ENCODE results near the gene CCDC174.
"Not testable (repeated sequence)": the region's sequence is repeated elsewhere in the genome, so short reads cannot be mapped to it uniquely, and the experiment has no call there.

CCDC174 gene

DNA sequence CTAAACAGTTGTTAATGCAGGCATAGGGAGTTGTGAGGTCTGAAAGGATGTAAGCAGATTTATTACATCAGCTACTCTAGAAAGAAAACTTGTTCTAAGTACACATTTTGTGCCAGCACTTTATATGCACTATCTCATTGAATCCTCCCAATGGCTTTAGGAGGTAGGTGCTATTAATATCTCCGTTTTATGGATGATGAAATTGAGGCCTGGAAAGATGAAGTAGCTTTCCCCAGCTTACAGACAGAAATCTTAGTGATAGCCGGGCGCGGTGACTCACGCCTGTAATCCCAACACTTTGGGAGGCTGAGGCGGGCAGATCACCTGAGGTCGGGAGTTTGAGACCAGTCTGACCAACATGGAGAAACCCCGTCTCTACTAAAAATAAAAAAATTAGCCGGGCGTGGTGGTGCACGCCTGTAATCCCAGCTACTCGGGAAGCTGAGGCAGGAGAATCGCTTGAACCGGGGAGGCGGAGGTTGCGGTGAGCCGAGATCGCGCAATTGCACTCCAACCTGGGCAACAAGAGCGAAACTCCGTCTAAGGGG, 872 bp downstream of the CCDC174 start:
- not testable (repeated sequence) for DNase-seq, ATAC-seq

DNA sequence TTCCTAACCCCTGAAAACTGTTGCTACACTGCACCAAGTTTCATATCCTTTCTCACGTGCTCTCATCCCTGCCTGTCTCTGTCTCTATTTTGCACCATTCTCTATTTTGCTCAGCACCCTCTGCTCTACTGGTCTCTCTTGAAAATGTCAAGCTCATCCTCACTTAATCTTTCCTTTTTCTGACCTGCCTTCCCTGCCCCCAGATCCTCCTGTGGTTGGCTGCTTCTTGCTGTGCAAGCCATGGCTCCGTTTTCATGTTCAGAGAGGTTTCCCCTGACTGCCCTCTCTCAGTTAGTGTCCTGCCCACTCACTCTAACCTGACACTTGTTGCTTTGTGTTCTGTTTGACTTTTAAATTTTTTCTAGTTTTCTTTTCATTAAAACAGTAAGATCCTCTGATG, 6.0 kb downstream of the CCDC174 start:
- ATAC-seq = peak; percentile 20
- DNase-seq = no peak

DNA sequence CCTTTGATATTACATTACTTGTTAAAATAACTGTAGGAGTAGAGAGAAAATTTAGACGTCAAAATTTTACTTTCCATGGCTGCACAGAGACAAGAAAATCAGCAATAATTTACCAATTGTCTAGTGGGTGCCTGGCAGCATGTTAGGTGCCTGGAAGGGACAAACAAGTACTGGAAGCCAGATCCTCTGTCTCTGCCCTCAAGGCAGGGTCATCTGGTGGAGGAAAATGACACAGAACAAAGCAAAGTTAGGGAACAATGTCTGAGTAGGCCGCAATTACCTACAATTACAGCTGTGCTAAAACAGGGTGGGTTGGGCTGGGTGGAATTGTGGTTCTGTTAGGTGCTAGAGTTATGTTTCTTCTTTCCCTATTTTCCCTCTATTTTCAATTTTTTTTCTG, 7.4 kb downstream of the CCDC174 start:
- ATAC-seq (no peak), DNase-seq (no peak)

DNA sequence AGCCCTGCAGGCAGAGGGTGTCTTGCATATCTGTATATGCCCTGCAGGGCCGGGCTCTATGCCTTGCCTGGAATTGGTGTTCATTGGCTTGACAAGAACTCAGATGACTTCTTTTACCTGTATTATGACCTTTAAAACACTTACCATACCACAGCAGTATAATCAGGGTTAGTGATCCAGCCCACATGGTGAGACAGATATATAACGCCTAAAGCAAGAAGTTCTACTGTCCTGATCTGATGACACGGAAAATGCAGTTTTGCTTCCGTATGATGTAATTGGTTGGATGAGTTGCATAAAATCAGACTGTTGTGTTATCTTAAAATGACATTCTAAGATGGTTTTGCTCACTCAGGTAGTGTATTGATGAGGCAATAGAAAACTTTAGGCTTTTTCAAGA, 9.4 kb downstream of the CCDC174 start:
- ATAC-seq = no peak
- no peak for DNase-seq

DNA sequence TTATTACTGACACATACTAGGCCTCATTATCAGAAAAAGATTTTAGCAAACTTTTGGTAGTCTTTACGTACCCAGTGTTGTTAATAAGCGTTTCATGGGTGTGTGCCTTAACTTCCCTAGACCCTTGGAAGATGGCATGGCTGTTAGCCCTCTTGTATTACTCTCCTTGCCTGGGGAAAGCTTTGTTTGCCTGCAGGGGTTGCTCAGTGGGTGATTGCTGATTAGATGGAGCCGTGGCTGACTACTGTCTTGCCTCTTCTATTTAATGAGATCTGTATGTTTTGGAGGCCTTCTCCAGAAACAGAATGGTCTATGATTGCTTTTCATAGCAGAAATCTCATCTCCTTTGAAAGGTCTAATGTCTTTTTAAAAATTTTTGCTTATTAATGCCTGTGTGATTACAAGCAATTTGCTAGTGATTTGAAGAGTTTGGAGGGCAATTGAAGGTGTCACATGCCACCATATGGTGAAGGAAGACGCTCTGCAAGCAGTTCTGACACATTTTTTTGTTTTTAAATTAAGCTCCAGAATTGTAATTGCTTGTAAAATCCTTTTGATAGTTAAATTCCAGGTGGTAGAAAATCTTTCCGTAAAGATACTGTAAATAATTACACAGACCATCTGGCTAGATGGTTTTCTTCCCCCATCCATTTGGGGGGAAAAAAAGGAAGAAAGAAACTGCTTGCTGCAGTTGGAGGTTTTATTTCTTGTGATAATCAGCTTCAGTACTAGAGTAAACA, 12.0 kb downstream of the CCDC174 start:
- no peak for ATAC-seq
- no peak for DNase-seq

DNA sequence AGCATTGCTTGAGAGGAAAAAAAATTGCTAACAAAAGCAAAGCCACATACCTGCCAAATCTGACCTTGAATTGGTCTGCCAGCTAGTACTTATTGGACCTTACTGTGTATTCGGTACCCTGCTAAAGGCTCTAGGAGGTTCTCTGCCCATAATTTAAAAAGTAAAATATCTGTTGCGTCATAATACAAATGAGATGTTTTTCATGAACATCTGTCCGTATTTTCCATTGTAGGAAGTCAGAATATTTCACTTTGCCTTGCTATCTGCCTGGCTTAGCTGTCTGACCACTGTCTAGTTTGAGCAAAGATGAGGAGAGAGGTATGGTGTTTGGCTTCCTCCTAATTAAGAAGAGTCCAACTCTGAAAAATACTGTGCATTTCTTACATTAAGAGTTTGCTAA, 12.6 kb downstream of the CCDC174 start:
- no peak for DNase-seq
- ATAC-seq = no peak

DNA sequence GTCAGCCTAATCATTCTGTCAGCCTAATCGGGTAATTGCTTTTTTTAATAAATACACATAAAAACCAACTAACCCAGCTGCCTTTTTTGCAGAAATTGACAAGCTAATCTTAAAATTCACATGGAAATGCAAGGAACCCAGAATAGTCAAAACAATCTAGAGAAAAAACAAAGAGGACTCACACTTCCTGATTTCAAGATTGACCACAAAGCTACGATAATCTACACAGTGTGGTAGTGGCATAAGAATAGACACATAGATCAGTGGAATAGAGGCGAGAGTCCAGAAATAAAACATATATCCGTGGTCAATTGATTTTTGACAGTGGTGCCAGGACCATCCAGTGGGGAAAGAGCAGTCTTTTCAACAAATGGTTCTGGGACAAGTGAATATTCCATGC, 21.0 kb downstream of the CCDC174 start:
- no peak for ATAC-seq
- DNase-seq = no peak

DNA sequence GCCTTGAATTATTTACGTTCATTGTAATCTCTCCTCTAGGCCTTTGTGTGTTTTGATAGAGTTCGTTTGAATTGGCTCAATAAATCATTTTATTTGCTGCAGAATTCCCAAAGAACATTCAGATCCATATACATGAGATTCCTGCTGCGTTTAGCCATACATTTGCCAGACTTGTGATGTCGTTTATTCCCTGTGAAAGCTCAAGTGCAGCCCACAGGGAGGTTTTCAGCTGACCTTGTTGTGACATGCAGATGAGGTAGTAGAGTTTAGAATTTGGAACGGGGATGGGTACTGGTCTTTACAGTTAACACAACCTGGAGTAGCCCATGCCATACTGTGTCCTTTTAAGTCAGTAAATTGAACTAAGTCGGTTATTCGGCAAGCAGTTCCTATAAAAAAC, 23.3 kb downstream of the CCDC174 start, which contains the start of gene C3orf20:
Gene C3orf20 (plus strand): TSS at position 301 of the 400 bp plus-strand sequence. CDS start 7,573 bp downstream, outside the sequence.
- ATAC-seq (no peak), DNase-seq (no peak)

DNA sequence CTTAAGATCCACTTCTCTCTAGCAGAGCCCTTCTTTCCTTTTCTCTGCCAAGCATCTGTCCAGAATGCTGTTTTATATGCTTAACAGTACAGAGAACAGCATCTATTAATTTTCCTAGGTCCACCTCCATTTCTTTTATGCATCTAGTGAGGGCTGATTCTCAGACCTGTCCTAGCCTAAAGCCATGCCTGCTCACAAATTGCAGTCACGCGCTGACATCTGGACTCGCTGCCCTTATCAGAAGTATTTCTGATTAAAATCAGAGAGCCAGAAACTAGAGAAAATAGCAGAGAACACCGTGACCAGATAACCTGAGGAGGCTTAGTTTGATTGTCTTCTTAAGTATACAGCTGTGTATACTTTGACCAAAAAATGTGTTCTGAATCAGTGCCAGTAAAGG, 25.3 kb downstream of the CCDC174 start:
- DNase-seq = no peak
- ATAC-seq = no peak

DNA sequence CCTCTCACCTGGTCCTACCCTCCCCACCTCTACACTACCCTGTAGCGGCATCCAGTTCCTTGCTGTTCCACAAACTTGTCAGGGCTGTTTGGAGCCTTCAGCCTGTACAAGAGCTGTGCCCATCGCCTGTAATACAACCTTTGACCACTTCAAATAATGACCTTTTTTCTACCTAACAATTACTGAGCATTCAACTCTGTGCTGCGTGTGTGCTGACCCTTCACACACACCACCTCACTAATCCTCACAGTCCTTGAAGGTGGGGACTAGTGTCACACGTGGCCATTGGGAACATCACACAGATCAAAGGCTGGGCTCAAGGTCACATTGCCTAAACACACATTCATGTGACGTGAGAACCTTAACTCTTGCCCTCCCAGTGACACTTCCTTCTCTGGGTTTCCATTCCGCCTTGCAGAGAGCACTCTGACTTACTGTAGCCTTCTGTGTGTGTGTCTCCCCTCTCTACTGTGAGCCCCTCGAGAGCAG, 26.5 kb downstream of the CCDC174 start:
- ATAC-seq = no peak
- no peak for DNase-seq

DNA sequence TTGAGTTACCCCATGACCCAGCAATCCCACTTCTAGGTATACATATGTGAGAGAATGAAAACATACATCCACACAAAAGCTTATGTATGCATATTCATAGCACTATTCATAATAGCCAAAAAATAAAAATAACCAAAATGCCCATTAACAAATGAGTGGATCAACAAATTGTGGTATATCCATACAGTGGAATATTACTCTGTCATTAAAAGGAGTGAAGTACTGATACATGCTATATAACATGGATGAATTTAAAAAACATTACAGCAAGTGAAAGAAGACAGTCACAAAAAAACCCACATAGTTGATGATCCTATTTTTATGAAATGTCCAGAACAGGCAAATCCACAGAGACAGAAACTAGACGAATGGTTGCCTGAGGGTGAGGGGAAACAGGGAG, 28.6 kb downstream of the CCDC174 start:
- ATAC-seq = no peak
- DNase-seq = no peak

DNA sequence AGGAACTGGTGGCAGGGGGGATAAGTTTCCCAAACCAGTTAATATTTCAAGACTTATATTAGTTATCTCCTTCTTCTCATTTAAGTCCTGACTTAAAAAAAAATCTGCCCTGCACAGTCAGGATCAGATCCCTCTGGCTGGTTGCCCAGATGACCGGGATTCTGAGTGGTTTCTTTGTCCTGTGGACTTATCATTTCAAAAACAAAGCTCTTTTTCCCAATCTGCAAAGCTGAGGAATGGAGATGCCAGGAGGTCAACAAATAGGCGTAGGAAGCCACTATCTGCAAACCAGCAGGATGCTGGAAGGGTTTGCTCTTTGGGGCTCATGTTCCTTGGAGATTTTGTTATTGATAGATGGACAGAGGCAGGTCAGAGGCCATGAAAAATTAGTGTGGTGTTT, 29.2 kb downstream of the CCDC174 start:
- DNase-seq = no peak
- no peak for ATAC-seq

DNA sequence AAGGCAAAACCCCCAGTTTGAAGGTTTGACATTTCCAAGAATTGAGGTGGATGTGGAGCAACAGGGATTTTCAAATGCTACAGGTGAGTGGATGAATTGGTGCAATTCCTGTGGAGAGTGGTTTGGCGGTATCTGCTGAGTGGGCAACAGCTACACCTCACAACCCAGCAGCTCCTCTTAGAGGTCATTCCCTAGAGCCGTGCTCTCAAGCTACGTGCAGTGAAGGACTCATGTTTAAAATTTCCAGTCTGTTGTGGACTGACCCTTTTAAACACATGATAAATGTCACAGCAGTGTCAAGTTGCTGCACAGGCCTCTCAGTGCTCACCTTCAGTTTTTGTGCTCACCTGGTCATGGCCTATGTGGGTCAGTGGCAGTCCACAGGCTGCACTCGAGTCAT, 32.9 kb downstream of the CCDC174 start:
- no peak for ATAC-seq
- DNase-seq = no peak

DNA sequence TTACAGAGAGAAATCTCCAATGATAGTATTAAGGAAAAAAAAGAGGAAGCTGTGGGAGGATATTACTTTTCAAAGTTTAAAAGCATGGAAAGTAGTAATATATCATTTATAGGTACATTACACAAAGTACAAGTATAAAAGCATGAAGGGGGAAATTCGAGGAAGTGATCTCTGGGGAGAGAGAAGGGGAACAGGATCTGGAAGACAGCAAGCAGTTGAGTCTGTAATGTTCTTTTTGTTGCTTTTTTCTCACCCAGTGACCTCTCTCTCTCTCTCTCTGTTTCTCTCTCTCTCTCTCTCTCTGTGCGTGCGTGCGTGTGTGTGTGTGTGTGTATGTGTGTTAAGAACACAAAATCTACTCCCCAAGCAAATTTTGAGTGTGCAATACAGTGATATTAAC, 33.6 kb downstream of the CCDC174 start:
- ATAC-seq (no peak), DNase-seq (no peak)

DNA sequence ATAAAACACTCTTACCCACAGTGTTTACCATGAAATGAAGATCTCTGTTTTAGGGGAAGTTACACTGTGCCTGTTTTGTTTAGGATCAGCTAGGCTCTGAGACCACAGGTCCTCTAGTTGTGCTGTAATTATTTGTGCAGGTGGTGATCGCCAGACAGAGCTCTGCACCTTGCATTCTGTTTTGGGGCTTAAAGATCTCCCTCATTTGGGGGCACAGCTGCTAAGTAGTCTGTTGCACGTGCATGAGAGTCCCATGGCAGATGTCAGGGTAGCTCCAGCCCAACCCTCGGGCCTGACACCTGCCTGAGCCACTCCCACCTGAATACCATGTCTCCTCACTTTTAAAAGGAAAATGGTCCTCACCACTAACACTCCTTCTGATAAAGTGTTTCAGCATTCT, 35.8 kb downstream of the CCDC174 start:
- ATAC-seq (no peak), DNase-seq (no peak)

DNA sequence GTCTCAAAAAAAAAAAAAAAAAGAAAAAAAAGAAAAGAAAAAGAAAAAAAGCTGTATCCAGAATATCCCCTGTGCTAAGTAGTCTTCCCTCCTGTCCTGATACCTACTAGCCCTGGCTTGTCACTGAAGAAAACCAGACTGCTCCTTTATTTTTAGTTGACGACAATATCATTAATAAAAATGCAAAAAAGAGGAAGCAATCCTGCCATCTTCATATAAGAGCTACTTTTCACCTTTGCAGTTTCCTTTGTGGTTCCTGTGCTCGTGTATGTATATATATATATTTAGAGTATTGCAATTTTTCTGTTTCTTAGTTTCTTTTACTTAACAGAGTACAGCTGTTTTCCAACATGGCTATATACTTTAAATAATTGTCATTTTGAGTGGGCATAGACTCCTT, 37.0 kb downstream of the CCDC174 start:
- no peak for ATAC-seq

DNA sequence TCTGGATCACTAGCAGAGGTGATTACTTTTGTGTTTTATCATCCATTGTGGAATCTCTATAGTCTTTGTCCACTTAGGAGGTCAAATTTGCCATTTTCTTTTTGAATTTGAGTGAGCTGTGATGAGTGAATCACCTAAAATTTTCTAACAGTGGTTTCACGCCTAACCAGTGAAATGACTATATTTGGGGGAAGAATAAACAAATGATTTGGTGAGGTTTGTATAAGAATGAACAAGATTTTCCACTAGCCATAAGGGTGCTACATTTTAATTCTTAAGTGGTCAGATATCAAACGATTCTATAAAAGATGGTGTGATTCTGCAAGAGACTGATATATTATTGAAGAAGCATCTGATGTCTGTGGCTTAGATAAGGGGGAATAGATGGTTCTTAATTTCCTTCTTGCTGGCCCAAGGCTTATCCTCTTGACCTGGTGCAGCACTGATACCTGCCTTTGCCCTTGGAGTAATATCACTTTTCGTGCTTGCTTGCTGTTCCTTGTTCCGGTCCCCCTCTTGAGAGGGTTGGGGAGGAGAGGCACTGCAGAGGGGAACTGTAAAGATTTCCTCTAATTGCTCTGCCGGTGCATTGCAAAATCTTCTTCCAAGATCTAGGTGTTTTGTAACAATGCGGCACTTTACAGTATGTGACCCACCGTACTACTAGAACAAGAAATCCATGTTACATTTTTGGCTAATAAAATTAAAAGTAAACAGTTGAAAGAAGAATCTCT, 37.9 kb downstream of the CCDC174 start:
- ATAC-seq (peak; percentile 46), DNase-seq (no peak)

More for the DNA sequence above, 37.0 kb downstream of the CCDC174 start:
- no peak for DNase-seq

DNA sequence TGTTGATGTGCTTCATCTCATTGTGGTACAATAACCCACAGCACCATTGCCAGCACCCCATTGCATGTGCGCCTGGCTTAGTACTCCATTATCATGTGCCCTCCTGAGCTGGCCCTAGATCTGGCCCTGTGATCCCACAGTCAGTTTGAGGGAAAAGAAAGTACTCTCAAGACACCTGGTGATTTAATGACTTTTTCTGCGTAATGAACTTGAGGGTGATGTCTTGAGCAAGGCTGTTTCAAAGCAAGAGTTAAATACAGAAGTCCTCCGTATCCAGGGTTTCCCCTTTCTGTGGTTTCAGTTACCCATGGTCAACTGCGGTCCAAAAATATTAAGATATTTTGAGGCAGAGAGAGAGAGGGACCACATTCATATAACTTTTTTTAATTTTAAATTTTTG, 39.7 kb downstream of the CCDC174 start:
- ATAC-seq = no peak

DNA sequence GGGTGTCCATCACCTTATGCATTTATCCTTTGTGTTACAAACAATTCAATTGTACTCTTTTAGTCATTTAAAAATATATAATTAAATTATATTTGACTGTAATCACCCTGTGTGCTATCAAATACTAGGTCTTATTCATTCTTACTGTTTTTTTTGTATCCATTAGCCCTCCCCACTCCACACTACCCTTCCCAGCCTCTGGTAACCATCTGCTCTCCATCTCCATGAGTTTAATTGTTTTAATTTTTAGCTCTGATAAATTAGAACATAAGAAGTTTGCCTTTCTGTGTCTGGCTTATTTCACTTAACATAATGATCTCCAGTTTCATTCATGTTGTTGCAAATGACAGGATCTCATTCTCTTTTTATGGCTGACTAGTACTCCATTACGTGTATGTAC, 40.2 kb downstream of the CCDC174 start:
- DNase-seq = no peak
- no peak for ATAC-seq

More for the DNA sequence above, 39.7 kb downstream of the CCDC174 start:
- DNase-seq = no peak

DNA sequence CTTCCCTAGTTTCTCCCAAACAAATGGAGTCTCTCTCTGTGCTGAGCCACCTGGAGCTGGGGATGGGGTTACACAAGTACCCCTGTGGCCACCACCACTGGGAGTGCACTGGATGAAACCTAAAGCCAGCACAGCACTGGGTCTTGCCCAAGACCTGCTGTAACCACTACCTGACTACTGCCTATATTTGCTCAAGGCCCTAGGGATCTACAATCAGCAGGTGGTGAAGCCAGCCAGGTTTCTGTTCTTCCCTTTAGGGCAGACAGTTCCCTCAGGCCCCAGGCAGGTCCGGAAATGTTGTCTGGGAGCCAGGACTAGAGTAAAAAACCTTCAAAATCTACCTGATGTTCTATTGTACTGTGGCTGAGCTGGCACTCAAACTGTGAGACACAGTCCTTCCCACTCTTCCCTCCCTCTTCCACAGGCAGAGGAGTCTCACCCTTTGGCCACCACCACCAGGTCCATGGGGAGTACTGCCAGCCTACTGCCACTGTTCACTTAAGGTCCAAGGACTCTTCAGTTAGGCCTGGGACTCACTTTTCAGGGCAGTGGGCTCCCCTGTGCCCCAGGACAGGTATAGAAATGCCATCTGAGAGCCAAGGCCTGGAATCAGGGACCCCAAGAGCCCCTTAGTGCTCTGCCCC, 47.2 kb downstream of the CCDC174 start:
- no peak for DNase-seq
- no peak for ATAC-seq

DNA sequence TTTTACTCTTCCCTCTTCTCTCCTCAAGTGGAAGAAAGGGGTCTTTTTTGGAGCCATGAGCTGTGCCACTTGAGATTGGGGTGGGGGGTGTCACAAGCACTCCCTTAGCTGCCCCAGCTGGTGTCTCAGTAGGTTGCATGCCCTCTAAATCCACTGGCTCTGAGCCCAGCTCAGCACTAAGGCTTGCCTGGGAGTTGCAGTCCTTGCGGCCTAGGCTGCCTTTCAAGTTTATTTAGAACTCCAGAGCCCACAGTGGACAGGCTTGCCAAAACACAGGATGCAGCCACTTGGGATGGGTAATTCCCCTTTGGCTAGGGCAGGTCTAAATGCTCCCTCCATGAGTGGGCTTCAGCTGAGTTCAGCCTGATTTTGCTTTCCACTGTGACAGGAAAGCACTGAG, 48.1 kb downstream of the CCDC174 start:
- DNase-seq (no peak), ATAC-seq (no peak)

DNA sequence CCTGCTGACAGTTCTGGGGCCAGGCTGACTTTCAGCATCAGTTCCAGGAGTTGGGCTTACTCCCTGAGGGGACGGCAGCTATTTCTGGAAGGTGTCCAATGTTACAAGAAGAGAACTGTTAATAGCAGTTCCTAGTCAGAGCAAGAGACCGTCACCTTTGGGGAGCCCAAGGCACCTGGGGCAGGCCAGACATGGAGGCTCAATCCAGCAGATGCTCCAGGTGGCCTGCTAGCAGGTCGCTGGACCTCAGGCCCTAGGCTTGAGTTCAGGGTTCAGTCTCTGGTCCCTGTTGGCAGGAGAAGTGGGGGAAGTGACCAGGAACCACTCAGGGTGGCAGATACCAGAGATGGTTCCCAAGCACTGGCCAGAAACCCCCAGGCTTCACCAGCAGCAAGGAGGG, 49.3 kb downstream of the CCDC174 start:
- ATAC-seq (no peak), DNase-seq (no peak)

DNA sequence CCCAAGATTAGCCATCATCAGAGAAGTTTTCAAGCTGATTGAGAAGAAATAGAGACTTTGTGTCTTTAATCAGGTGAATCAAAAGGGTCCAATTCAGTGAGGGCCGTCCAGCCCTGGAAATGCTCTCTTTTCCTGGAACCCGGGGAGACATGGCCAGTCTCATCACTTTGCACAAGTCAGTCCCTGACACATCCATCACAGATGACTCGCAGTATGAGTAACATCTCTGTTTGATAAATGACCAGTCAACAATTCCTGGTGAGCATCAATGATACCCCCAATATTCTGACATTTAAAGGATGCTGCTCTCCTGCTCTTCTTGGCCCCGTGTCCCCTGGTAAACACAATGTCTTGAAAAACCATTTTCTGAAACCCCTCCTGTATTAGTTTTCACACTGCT, 50.1 kb downstream of the CCDC174 start:
- ATAC-seq = no peak
- DNase-seq = no peak
